ENCODE results near the gene CNN3.

The CNN3 gene

DNA sequence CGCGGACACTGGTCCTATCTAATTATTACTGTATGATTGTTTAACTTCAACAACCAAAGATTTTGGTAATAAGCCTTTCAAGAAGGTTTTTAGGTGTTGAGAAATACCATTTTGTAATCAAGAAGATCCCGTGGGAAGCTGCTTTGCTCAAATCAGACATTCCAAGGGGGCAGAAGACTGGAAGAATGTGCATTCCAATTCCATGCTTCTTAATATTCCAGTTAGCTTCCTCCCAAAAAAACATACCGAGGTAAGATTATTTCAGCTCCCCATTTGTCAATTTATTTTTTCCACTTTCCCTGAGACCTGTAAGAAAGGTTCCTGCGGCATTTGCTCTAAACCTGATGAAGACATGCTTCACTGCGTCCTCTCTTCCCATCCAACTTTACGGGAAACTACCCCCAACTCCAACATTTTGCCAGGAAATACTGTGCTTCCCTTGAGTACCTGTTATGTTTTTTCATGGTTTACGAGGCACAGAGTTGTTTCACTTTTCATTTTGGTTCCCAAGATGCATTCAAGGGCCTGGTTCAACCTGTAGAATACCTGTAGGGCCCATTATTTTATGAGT, 4.1 kb downstream of the CNN3 start:
- DNase-seq (ENCODE audit: low read depth), result no peak

GRCh38 chr1:94921977-94922376, 4.9 kb downstream of the CNN3 start:
- DNase-seq (ENCODE audit: low read depth), result no peak

DNA sequence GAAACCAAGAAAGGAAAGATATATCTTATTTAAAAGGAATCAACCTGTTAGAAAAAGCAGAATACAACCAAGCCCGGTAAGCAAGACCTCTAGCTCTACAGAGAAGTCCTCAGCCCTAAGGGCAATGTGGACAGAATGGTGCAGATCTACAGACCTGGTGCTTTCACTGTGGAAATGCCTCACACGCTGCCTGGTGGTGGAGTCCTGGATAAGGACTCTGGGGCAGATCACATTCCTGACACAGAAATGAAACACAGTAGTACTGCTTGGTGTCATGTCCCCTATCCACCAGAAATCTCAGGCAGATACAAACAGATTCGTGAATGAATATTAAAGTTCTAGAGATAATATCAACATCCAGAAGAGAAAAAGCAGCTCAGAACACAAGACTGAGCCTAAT, 6.8 kb downstream of the CNN3 start:
- no peak for DNase-seq (ENCODE audit: low read depth)

- no peak for DNase-seq (ENCODE audit: low read depth)
Observed at GRCh38 chr1:94919241-94920030, 7.5 kb downstream of the CNN3 start.

- no peak for DNase-seq (ENCODE audit: low read depth)
Observed at GRCh38 chr1:94917251-94917650, 9.7 kb downstream of the CNN3 start.

DNA sequence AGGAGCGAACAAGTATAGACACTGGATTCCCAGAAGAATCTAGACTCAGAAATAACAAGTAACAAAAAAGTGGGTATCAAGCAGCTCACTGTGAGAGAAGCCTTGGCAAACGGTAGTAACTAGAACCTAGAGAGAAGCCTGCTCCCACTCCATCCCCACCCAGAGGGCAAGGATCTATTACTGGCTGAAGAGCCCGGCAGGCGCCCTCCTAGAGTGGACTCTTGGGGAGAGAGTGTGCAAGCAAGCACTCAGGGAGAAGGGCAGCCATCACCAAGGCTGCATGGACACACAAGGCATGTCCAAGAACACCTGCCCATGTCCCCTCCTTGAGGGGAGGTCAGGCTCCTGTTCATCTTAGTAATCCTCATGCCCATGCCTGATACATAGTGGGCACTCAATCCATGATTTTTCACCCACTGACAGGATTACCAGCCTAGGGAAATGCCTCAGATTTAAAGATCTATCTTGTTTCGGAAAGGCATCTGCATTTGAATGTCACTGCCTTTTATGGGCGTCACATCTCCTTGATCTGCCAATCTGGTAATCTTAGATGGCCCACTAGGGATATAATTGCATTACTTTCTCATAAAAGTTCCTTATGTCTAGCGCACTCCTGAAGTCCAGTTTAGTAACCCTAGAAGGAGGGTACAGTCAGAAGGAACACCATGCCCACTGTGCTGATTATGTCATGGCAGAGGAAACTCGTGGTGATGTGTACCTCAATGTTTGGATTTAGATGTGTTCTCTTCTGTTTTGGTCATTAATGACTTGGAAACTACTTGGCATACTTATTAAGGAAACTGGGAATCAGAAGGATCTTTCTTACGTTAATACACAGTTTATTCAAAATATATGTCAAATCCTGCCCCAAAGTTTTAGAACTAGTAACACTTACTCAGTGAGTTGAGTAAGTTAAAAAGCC, 14.4 kb downstream of the CNN3 start:
- no peak for DNase-seq (ENCODE audit: low read depth)

GRCh38 chr1:94909486-94909885, 17.4 kb downstream of the CNN3 start:
- no peak for DNase-seq (ENCODE audit: low read depth)

GRCh38 chr1:94908965-94909364, 17.9 kb downstream of the CNN3 start:
- no peak for DNase-seq (ENCODE audit: low read depth)

DNA sequence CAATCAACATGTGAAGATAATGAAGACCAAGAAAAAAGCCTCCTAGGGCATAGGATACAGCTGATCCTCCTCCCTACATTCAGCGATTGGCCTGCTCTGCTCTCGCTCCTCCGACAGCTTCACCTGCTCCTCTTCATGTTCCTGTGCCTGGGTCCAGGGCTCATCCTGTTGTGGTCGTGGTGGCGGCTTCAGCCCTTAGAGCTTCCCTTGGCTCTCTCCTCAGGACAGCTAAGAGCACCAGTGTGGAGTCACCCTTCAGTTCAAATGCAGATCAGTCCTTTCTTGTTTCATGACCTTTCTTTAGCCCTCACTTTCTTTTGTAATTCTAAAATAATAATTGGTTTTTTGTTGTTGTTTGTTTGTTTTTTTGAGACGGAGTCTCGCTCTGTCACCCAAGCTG, 18.7 kb downstream of the CNN3 start:
- DNase-seq (ENCODE audit: low read depth), result no peak

DNA sequence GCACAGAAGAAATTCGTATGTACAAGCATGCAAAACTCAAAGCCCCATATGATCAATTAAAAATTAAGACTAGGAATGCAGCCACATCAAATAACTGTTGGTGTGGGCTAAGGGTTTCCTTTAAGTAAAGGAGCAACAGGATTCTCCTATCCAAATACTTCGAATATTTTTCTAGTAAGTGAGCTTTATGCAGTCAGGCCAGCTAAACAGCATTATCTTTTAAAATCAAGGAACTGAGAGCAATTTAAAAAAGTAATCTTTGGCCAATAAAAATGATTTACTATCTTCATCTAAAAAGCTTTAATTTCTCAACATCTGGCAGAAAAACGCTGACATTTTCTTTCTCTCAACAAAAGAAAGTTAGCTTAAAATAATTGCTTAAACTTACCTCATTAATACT, 19.8 kb downstream of the CNN3 start:
- DNase-seq (ENCODE audit: low read depth), result no peak

DNA sequence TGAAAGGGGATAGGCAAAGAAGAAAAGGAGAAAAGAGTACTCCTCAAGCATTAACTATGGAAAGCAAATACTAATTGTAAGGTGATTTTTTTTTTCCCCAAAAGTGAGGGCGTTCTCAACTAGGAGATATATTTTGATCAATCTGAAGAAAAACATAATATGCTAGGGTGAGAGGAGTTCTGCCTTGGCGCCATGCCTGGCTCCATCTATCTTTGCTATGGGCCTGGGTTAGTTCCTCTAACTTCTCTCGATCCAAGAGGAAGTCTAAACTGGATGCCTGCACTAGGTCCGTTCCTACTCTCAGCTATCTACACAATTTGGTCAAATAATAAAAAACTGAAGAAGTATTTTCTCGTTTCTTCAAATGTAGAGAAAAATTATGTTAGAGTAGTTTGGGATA, 20.5 kb downstream of the CNN3 start:
- DNase-seq (ENCODE audit: low read depth), result no peak

DNA sequence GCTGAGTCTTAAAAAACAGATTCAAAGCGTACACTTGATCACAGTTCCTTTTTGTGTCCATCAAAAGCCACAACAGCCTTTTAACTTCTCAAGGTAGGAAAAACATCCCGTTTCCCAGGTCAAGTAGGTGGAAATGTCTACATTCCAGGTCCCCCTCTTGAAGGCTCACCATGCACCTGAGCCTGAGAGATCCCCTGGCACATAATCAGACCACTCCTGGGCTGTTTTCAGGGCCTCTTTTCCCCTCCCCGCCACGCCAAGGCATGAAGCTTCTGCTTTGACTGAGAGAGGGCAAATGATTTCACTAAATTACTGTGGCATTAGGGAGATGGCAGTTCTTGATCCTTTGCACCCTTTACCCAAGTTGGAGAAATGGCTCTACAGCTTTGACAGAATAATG, 21.7 kb downstream of the CNN3 start:
- DNase-seq (ENCODE audit: low read depth), result no peak

- DNase-seq (ENCODE audit: low read depth), result no peak
Observed at GRCh38 chr1:94903280-94904009, 23.5 kb downstream of the CNN3 start.

DNA sequence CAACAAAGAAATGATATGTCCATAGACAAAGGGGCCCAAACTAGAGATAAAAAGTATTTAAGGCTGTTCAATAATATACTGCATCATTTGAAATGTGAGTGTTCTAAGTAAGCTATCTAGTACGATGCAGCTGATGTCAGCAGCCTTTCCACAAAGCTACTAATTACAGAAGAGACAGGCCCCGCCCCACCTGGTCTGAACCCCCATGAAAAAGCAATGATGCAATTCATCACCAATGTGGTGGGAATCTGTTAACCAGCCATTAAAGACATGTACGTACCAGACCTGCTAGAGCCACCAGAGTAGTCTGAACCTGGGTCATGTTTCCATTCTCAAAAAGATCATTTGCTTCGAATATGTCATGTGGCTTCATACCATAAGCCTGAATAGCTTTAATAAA, 25.1 kb downstream of the CNN3 start:
- DNase-seq (ENCODE audit: low read depth), result no peak

GRCh38 chr1:94899756-94900155, 27.2 kb downstream of the CNN3 start:
- no peak for DNase-seq (ENCODE audit: low read depth)

DNA sequence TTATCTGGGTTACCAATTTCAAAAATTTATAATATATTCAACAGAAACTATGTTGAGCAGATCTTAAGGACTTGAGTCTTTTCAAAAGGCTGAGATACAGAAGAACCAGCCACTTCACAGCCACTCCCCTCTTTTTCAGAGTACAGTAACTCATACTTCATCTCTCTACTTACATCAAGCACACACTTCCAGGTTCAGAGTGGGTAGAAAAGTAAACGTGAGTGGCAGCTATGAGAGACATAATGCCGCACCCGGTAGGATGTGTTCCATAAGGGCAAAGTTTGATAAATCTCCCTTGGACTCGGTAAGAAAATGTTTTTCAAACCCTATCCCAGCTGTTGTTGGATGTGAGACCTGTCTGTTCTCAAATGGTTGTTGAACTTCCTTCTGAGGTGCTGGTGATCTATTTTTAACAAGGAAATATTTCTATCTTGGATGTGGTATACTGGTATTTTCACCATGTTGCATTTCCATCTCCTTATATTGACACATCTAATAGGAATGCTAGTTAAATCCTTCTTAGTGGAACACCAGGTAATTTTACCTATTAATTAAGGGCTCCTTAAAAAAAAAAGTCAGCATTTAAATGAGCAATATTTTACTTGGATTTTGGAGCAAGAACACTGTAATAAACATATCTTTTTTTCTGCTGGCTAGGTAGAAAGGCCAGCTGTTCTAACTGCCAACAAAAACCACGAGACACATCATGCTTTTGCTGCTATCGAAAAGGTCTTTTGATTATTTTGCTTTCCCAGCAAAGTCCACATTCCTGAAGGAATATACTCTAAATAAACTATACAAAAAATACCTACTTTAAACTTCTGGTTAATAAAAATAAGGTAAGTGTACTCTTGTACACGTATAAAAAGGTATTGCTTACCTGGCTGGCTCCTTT, 28.2 kb downstream of the CNN3 start:
- DNase-seq (ENCODE audit: low read depth), result no peak

DNA sequence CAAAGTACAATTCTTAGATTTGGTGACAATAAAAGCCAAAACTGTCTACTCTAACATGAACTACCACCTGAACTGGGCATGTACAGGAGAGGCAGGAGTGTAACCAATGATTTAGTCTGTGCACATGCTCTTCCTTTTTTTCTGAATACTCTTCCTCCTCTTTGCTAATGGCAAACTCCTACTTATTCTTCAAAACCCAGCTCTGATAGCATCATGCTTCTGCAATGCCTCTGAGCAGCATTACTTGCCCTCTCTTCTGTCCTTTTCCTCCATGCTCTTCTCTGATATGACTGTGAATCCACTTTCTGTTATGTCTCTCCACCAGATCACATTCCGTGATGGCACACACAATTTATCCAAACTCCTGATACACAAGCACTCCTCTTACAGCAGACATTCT, 31.4 kb downstream of the CNN3 start:
- DNase-seq (ENCODE audit: low read depth), result no peak

GRCh38 chr1:94894630-94895029, 32.3 kb downstream of the CNN3 start:
- DNase-seq (ENCODE audit: low read depth), result no peak

DNA sequence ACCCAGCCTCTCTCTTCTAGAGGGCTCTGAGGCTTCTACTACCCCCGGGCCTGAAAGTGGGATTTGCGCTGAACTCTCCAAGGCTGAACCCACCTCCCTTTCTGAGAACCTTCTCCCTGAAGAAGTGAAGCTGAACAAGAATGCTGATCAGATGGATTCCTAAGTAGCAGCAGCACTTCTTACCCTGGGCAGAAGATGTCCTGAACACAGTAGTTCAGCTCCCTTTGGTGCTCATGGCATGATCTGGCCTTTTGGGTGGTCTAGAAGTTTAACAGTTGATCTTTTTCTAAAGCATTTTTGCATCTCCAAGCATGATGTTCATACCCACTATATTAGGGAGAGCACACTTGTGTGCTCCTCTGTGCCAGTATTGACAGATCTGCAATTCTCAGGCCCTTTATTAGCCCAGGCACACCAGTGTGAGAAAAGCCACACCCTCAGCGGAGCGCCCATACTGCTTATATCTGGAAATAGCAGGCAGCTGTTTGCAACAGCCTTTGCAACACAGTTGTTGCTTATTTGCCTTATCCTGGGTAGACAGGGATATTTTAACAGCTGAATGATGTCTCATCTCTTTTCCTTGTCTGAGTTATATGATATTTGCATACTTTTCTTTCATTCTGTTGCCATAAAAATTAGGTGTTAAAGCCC, 34.2 kb downstream of the CNN3 start:
- DNase-seq (ENCODE audit: low read depth), result no peak

DNA sequence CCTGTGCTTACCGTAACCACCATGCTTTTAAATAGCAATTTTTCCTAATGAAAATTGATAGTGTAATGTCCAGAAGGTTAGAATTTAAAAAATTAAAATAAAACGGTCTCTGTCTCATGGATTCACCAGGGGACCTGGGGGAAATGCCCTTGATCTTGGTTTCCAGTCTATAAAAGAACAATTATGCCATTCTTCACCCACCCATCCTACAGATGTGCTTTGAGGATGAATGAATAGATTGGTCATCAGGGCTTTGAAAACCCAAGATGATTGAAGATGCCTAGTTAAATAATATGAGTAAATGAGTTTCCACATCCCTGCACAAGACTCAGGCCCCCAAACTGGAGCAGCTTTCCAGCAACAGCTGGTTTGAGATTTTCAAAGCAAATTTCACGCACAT, 38.7 kb downstream of the CNN3 start:
- DNase-seq (ENCODE audit: low read depth), result no peak

Data from activated T-cell treated with anti-CD3 and anti-CD28 coated beads for 1 hour (primary cell).